Transverse colon (tissue), 4 donors: ENCODE results near the gene C10orf71. TPM values are rescaled to one million over a fixed set of nuclear protein-coding genes. Genes with fewer than 3 reads are reported as not detected.

Source experiments
- DNase-seq: peaks from one replicate; pipeline ENCODE4 v3.0.0-alpha.2; 2019
- H3K27ac ChIP-seq, 4 donors: fragments of 200-600 bp; sonication (generic); 2 replicates each; pipeline ENCODE4 v1.5.1; 2016 to 2018; ENCODE audit warnings: inconsistent platforms in 4 of 4
- H3K27me3 ChIP-seq: fragments of 200-600 bp; sonication (generic); 2 replicates; pipeline ENCODE4 v1.5.1; 2017; ENCODE audit warnings: inconsistent platforms
- H3K36me3 ChIP-seq, 4 donors: fragments of 200-600 bp; sonication (generic); 2 replicates each; pipeline ENCODE4 v1.5.1; 2017 to 2019; ENCODE audit warnings: inconsistent platforms in 4 of 4
- H3K4me1 ChIP-seq, 4 donors: fragments of 200-600 bp; sonication (generic); 2 replicates each; pipeline ENCODE4 v1.5.1; 2017 to 2020; ENCODE audit warnings: inconsistent platforms in 4 of 4
- H3K4me3 ChIP-seq, 4 donors: fragments of 200-600 bp; sonication (generic); 1 replicate in 1 of 4; 2 replicates in 3 of 4; pipeline versions ENCODE4 v1.5.1 to v1.6.1; 2017 to 2019; ENCODE audit warnings: inconsistent platforms in 4 of 4
- H3K9me3 ChIP-seq, 2 donors: fragments of 200-600 bp; sonication (generic); 2 replicates each; pipeline ENCODE4 v1.5.1; 2017 to 2019; ENCODE audit warnings: inconsistent platforms in 2 of 2
- CTCF ChIP-seq, 5 experiments: fragments of 200-600 bp in 3 of 5; fragments of 450-650 bp in 2 of 5; sonication (generic) in 3 of 5; IDR thresholded peaks; 1 replicate in 2 of 5; 2 replicates in 3 of 5; pipeline ENCODE4 v1.5.1; 2016 to 2017; ENCODE audit warnings: antibody characterized with exemption in 5 of 5, inconsistent platforms in 3 of 5, mild to moderate bottlenecking in 2 of 5, moderate library complexity in 1 of 5
- EP300 ChIP-seq: sonication (generic); formaldehyde crosslinking; IDR thresholded peaks from one replicate; pipeline ENCODE4 v1.6.1; 2017; ENCODE audit warnings: antibody characterized with exemption, low read depth
- POLR2A ChIP-seq: fragments of 450-650 bp; IDR thresholded peaks from one replicate; pipeline ENCODE4 v1.6.1; 2016; ENCODE audit warnings: antibody characterized with exemption, mild to moderate bottlenecking, moderate library complexity
- POLR2AphosphoS5 ChIP-seq, 3 donors: sonication (generic); formaldehyde crosslinking; IDR thresholded peaks; one replicate each; pipeline ENCODE4 v1.6.1; 2016; ENCODE audit warnings: antibody characterized with exemption in 3 of 3
- WGBS, 2 donors: methylation state at CpG; one replicate each; pipeline ENCODE4 v1.1.5; 2018; ENCODE audit warnings: low coverage in 1 of 2; 5-methylcytosine and 5-hydroxymethylcytosine counted together
- in situ Hi-C, 4 donors: fragments of 200-750 bp; cut with MboI; loops; one replicate each; pipeline versions ENCODE4 v1.15.0 to v1.15.1; 2017; ENCODE audit warnings: low sequenced_read_pairs in 3 of 4, low pct_ligation_motif_present in 1 of 4, low pct_unique_long_range_greater_than_20kb in 1 of 4
- intact Hi-C: fragments of 100-400 bp; cut with DNase I; formaldehyde crosslinking; loops from one replicate; pipeline ENCODE4 v1.15.1; 2023; ENCODE audit warnings: low total_unique reads
- total RNA-seq, 4 donors: library from RNA; depleted of rRNA; stranded (reverse); fragments of >200 nt; gene quantifications; one replicate each; pipeline ENCODE4 v1.1.0, GENCODE V29; 2016

The C10orf71 gene
- total RNA-seq, 4 donors from 2014 or later, result under 0.01 TPM; not detected in 3

- in situ Hi-C loops (no loop called here), intact Hi-C loops (no loop called here)
- Histone ChIP-seq H3K36me3 (no peaks in the 10 kb centered on the region), H3K4me1 (peaks cover 0 to 6% (median 0%) of the 10 kb centered on the region in 4 donors), H3K9me3 (no peaks in the 10 kb centered on the region), H3K27me3 (no peaks in the 10 kb centered on the region), H3K27ac (no peak overlapping the region), H3K4me3 (no peak overlapping the region)
- WGBS, 2 donors, result 67 to 68% methylated on average over 1 to 5 of the region's 5 CpGs
- TF ChIP-seq POLR2A (no peak), POLR2AphosphoS5 (IDR thresholded peaks at IDR 0.05) (no peak), EP300 (no peak), CTCF (IDR thresholded peaks at IDR 0.05) (no peak)
- no peak for DNase-seq
Observed at GRCh38 chr10:49294731-49295130, 4.2 kb upstream of the C10orf71 start.

GRCh38 chr10:49295297-49295696, 3.7 kb upstream of the C10orf71 start:
- Histone ChIP-seq H3K36me3 (no peaks in the 10 kb centered on the region), H3K4me1 (peaks cover 0 to 6% (median 0%) of the 10 kb centered on the region in 4 donors), H3K27me3 (no peaks in the 10 kb centered on the region), H3K9me3 (no peaks in the 10 kb centered on the region), H3K27ac (no peak overlapping the region), H3K4me3 (no peak overlapping the region)
- intact Hi-C loops, result no loop called here
- TF ChIP-seq POLR2A, result no peak
- no peak for TF ChIP-seq EP300
- TF ChIP-seq POLR2AphosphoS5 (IDR thresholded peaks at IDR 0.05), result no peak
- no peak for TF ChIP-seq CTCF (IDR thresholded peaks at IDR 0.05)
- in situ Hi-C loops, result no loop called here
- WGBS, 2 donors, result 96% methylated on average over 3 of the region's 3 CpGs; no CpG with 5 or more reads in 1 of the 2 donors
- DNase-seq, result no peak

- 91% methylated on average over 7 of the region's 7 CpGs; no CpG with 5 or more reads in 1 of the 2 donors for WGBS, 2 donors
- Histone ChIP-seq H3K4me3 (no peak overlapping the region), H3K9me3 (no peaks in the 10 kb centered on the region), H3K27ac (no peak overlapping the region), H3K27me3 (no peaks in the 10 kb centered on the region), H3K4me1 (peaks cover 0 to 6% (median 0%) of the 10 kb centered on the region in 4 donors), H3K36me3 (no peaks in the 10 kb centered on the region)
- DNase-seq, result no peak
- in situ Hi-C loops (no loop called here), intact Hi-C loops (no loop called here)
- TF ChIP-seq CTCF (IDR thresholded peaks at IDR 0.05), result no peak
Observed at GRCh38 chr10:49296382-49296781, 2.6 kb upstream of the C10orf71 start.

GRCh38 chr10:49296836-49297235, 2.1 kb upstream of the C10orf71 start:
- TF ChIP-seq CTCF (IDR thresholded peaks at IDR 0.05), result no peak
- no peak for TF ChIP-seq EP300
- no peak for TF ChIP-seq POLR2AphosphoS5 (IDR thresholded peaks at IDR 0.05)
- TF ChIP-seq POLR2A, result no peak

More at GRCh38 chr10:49296836-49297235, 2.1 kb upstream of the C10orf71 start:
- H3K4me1 ChIP-seq, result peaks cover 0 to 6% (median 0%) of the 10 kb centered on the region in 4 donors
- no peaks in the 10 kb centered on the region for H3K27me3 ChIP-seq
- no peak overlapping the region for H3K27ac ChIP-seq
- WGBS, 2 donors, result 53 to 61% methylated on average over 5 to 8 of the region's 8 CpGs
- no peaks in the 10 kb centered on the region for H3K9me3 ChIP-seq
- no peak for DNase-seq
- H3K36me3 ChIP-seq, result no peaks in the 10 kb centered on the region
- in situ Hi-C loops, result no loop called here
- intact Hi-C loops, result no loop called here
- no peak overlapping the region for H3K4me3 ChIP-seq
